Upper lobe of right lung (tissue), 1 donor: ENCODE measurements around the gene CAMTA1. TPM values are rescaled to one million over a fixed set of nuclear protein-coding genes. Genes with fewer than 3 reads are reported as not detected.

Source experiments
- ATAC-seq: fragments of 200-7000 bp; cut with Tn5 transposase; one replicate; pipeline ENCODE4 v1.9.1; 2020; ENCODE audit warnings: mild to moderate bottlenecking, moderate library complexity
- DNase-seq: peaks from one replicate; pipeline ENCODE4 v3.0.0-alpha.2; 2020
- H3K27ac ChIP-seq: fragments of 200-600 bp; one replicate; pipeline ENCODE4 v1.8.0; 2022
- H3K27me3 ChIP-seq: fragments of 200-600 bp; one replicate; pipeline ENCODE4 v1.8.0; 2022; ENCODE audit warnings: mild to moderate bottlenecking
- H3K36me3 ChIP-seq: fragments of 200-600 bp; one replicate; pipeline ENCODE4 v1.8.0; 2022
- H3K4me1 ChIP-seq: fragments of 200-600 bp; one replicate; pipeline ENCODE4 v1.8.0; 2022
- H3K4me3 ChIP-seq: fragments of 200-600 bp; one replicate; pipeline ENCODE4 v1.8.0; 2022; ENCODE audit warnings: mild to moderate bottlenecking
- H3K9me3 ChIP-seq: fragments of 200-600 bp; one replicate; pipeline ENCODE4 v1.8.0; 2022
- intact Hi-C: fragments of 100-400 bp; cut with DNase I; formaldehyde crosslinking; loops from one replicate; pipeline ENCODE4 v1.11.0; 2022
- total RNA-seq: library from RNA; stranded (reverse); fragmentation: NEBNext Ultra II Directional; extraction: Animal tissue kit (Norgen Biotek cat#: 25700); gene quantifications from one replicate; pipeline ENCODE4 v1.2.1, GENCODE V29; 2021
- TF ChIP-seq, protein P1 (sequence below): fragments of 200-600 bp; IDR thresholded peaks from one replicate; pipeline ENCODE4 v1.8.0; 2022; ENCODE audit warnings: antibody characterized with exemption
- donor health status: DM: no; HTN: yes; CAD: no; lungs with severe emphysema.

Gene CAMTA1
- total RNA-seq, 1 donor from 2014 or later = 63.4 TPM

DNA sequence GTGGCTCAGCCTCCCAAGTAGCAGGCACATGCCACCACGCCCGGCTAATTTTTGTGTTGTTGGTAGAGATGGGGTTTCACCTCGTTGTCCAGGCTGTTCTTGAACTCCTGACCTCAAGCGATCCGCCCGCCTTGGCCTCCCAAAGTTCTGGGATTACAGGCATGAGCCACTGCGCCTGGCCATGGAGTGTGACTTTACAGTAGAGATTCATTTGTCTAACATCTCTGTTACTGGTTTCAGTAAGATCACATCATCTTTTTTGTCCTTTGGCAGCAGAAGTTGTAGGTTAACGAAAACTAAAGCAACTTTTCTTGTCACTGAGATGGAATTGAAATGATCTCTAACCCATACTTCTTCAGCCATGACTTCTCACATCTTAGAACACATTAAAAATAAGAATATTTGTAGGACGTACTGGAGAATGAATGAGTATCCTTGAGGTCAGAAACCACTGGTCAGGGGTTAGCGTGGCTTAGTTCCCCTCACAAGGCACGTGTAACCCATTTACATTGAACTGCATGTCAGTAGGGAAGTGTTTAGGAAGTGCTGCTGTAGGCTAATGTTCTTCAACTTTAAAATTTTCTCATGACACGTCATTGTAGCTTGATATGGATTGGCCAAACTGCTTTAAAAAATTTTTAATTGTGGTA lies 75.9 kb downstream of the CAMTA1 start:
- no peak for ATAC-seq
- Histone ChIP-seq H3K27me3 (no peaks in the 10 kb centered on the region), H3K36me3 (no peaks in the 10 kb centered on the region), H3K27ac (no peak overlapping the region), H3K4me1 (no peaks in the 10 kb centered on the region), H3K9me3 (no peaks in the 10 kb centered on the region), H3K4me3 (no peak overlapping the region)
- no peak for DNase-seq
- intact Hi-C loops = no loop called here
- TF ChIP-seq, protein P1, sequence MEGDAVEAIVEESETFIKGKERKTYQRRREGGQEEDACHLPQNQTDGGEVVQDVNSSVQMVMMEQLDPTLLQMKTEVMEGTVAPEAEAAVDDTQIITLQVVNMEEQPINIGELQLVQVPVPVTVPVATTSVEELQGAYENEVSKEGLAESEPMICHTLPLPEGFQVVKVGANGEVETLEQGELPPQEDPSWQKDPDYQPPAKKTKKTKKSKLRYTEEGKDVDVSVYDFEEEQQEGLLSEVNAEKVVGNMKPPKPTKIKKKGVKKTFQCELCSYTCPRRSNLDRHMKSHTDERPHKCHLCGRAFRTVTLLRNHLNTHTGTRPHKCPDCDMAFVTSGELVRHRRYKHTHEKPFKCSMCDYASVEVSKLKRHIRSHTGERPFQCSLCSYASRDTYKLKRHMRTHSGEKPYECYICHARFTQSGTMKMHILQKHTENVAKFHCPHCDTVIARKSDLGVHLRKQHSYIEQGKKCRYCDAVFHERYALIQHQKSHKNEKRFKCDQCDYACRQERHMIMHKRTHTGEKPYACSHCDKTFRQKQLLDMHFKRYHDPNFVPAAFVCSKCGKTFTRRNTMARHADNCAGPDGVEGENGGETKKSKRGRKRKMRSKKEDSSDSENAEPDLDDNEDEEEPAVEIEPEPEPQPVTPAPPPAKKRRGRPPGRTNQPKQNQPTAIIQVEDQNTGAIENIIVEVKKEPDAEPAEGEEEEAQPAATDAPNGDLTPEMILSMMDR = no peak

DNA sequence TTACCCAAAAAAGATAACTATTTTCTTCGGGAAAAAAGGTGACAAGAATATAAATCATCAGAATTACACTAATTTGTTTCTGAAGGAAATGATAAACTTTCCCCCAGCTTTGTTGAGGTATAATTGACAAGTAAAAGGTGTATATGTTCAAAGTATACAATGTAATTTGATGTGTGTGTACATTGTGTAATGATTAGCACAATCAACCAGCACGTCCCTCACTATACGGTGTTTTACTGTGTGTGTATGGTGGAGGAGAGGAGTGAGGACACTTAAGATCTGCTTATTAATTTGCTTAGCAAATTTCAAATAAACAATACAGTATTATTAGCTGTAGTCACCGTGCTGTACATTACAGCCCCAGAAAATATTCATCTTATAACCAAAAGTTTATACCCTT lies 77.7 kb downstream of the CAMTA1 start:
- TF ChIP-seq, protein P1 = no peak
- intact Hi-C loops = no loop called here
- Histone ChIP-seq H3K27ac (no peak overlapping the region), H3K4me3 (no peak overlapping the region), H3K4me1 (no peaks in the 10 kb centered on the region), H3K36me3 (no peaks in the 10 kb centered on the region), H3K9me3 (no peaks in the 10 kb centered on the region), H3K27me3 (no peaks in the 10 kb centered on the region)
- ATAC-seq (no peak), DNase-seq (no peak)

DNA sequence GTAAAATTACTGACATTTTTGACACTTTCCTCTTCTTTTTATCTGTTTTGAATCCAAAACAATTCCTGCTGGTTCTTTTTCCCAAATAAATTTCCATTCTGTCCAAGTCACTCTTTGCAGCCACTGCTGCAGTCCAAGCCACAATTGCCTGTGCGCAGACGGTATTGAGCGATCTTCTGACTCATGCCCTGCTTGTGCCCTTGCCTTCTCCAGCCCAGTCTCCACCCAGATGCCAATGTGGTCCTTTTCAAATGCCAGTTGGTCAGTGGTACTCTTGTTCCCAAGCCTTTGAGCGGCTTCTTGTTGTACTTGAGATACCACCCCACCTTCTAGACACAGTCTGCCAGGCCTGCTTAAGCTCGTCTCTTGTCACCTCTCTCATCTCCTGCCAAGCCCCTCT lies 78.9 kb downstream of the CAMTA1 start:
- peaks cover 4% of the 10 kb centered on the region for H3K4me1 ChIP-seq

DNA sequence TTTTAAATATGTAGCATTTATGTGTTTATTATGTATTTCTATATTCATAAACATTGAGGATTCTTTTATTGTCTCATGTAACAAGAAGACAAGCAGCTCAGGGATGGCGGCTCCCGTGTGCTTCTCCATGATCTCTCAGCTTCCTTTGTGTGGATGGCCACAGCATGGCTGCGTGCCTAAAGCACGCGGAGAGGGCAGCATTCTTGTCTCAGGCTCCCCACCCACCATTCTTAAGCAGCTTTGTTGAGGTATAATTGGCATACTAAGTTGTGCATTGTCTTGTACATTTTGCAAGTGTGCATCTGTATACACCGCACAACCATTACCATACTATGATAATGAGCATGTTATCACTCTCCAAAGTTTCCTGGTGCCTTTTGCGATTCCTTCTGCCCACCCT lies 81.6 kb downstream of the CAMTA1 start:
- no peak overlapping the region for H3K4me3 ChIP-seq
- no peak for ATAC-seq
- intact Hi-C loops = no loop called here

More for the DNA sequence above, 78.9 kb downstream of the CAMTA1 start:
- no peaks in the 10 kb centered on the region for H3K9me3 ChIP-seq
- no peak for ATAC-seq
- intact Hi-C loops = no loop called here
- H3K27me3 ChIP-seq = no peaks in the 10 kb centered on the region
- H3K27ac ChIP-seq = no peak overlapping the region
- H3K4me3 ChIP-seq = no peak overlapping the region
- no peak for DNase-seq
- H3K36me3 ChIP-seq = no peaks in the 10 kb centered on the region
- TF ChIP-seq, protein P1 = no peak

DNA sequence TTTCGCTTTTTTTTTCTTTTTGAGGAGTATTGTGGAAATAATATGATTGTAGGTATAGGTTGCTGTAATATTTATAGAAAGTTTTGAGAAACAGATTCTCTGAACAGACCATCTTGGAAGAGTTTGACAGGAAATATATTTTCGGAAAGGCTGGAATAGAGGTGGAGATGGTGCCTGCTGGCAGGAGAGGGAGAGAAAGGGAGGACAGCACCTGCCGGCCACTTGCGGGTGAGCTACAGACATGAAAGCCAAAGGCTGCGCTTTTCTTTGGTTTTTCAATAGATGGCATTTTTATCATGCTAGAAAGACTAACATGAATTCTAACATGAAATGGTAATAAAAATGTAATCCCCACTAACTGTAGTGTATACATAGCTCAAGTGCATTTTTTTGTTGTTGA lies 82.1 kb downstream of the CAMTA1 start:
- ATAC-seq = no peak
- H3K9me3 ChIP-seq = no peaks in the 10 kb centered on the region
- H3K27ac ChIP-seq = no peak overlapping the region
- intact Hi-C loops = no loop called here
- TF ChIP-seq, protein P1 = no peak
- no peaks in the 10 kb centered on the region for H3K27me3 ChIP-seq
- no peak for DNase-seq
- H3K4me1 ChIP-seq = peaks cover 4% of the 10 kb centered on the region
- H3K36me3 ChIP-seq = no peaks in the 10 kb centered on the region
- no peak overlapping the region for H3K4me3 ChIP-seq

More for the DNA sequence above, 81.6 kb downstream of the CAMTA1 start:
- H3K27ac ChIP-seq = no peak overlapping the region
- H3K27me3 ChIP-seq = no peaks in the 10 kb centered on the region
- H3K9me3 ChIP-seq = no peaks in the 10 kb centered on the region
- TF ChIP-seq, protein P1 = no peak
- no peaks in the 10 kb centered on the region for H3K36me3 ChIP-seq
- no peak for DNase-seq
- H3K4me1 ChIP-seq = peaks cover 4% of the 10 kb centered on the region
